SK-N-SH treated with all-trans-retinoic acid at 6 μM for 48 hours (cell line): ENCODE measurements around the gene PNO1.

ENCODE experiments used
- ATAC-seq: fragments of 200-7000 bp; cut with Tn5 transposase; 3 replicates; pipeline ENCODE4 v1.9.1; 2020; ENCODE audit warnings: mild to moderate bottlenecking, moderate library complexity
- ARNTL ChIP-seq: fragments of 450-650 bp; formaldehyde crosslinking; IDR thresholded peaks from 2 replicates; pipeline ENCODE4 v1.5.0; 2020; ENCODE audit warnings: low read depth, mild to moderate bottlenecking, moderate library complexity, borderline replicate concordance
- BACH2 ChIP-seq: fragments of 250-450 bp; sonication (Bioruptor Pico); IDR thresholded peaks from 2 replicates; pipeline ENCODE4 v1.9.0; 2021; ENCODE audit warnings: mild to moderate bottlenecking, borderline replicate concordance
- CREB5 ChIP-seq: fragments of 250-450 bp; sonication (Bioruptor Pico); IDR thresholded peaks from 2 replicates; pipeline ENCODE4 v1.5.1; 2020; ENCODE audit warnings: low read depth, mild to moderate bottlenecking, moderate library complexity
- CSDC2 ChIP-seq: fragments of 250-450 bp; sonication (Bioruptor Pico); IDR thresholded peaks from 2 replicates; pipeline ENCODE4 v1.5.0; 2020; ENCODE audit warnings: mild to moderate bottlenecking, moderate library complexity
- CSRNP3 ChIP-seq: fragments of 250-450 bp; sonication (Bioruptor Pico); IDR thresholded peaks from 2 replicates; pipeline ENCODE4 v1.5.1; 2021; ENCODE audit warnings: mild to moderate bottlenecking, moderate library complexity
- ESRRG ChIP-seq: fragments of 250-450 bp; sonication (Bioruptor Pico); IDR thresholded peaks from 2 replicates; pipeline ENCODE4 v1.6.1; 2021; ENCODE audit warnings: mild to moderate bottlenecking
- GLIS3 ChIP-seq: fragments of 250-450 bp; sonication (Bioruptor Pico); IDR thresholded peaks from 2 replicates; pipeline ENCODE4 v1.5.0; 2020; ENCODE audit warnings: mild to moderate bottlenecking, moderate library complexity
- ISL1 ChIP-seq: fragments of 250-450 bp; sonication (Bioruptor Pico); IDR thresholded peaks from 2 replicates; pipeline ENCODE4 v2.1.2; 2022; ENCODE audit warnings: mild to moderate bottlenecking, moderate library complexity
- PATZ1 ChIP-seq: fragments of 250-450 bp; sonication (Bioruptor Pico); IDR thresholded peaks from 2 replicates; pipeline ENCODE4 v1.8.0; 2020; ENCODE audit warnings: mild to moderate bottlenecking, moderate library complexity, borderline replicate concordance
- PPARA ChIP-seq: fragments of 250-450 bp; sonication (Bioruptor Pico); IDR thresholded peaks from 2 replicates; pipeline ENCODE4 v1.5.0; 2020; ENCODE audit warnings: mild to moderate bottlenecking, borderline replicate concordance
- RARB ChIP-seq: fragments of 250-450 bp; sonication (Bioruptor Pico); IDR thresholded peaks from 2 replicates; pipeline ENCODE4 v1.8.0; 2021; ENCODE audit warnings: mild to moderate bottlenecking, moderate library complexity
- SNAI2 ChIP-seq: fragments of 250-450 bp; sonication (Bioruptor Pico); IDR thresholded peaks from 2 replicates; pipeline ENCODE4 v1.5.0; 2020; ENCODE audit warnings: mild to moderate bottlenecking, moderate library complexity
- TOX ChIP-seq: fragments of 250-450 bp; sonication (Bioruptor Pico); IDR thresholded peaks from 2 replicates; pipeline ENCODE4 v1.8.0; 2021; ENCODE audit warnings: mild to moderate bottlenecking, moderate library complexity, borderline replicate concordance
- ZC3H10 ChIP-seq: fragments of 250-450 bp; sonication (Bioruptor Pico); IDR thresholded peaks from 2 replicates; pipeline ENCODE4 v1.5.1; 2021; ENCODE audit warnings: mild to moderate bottlenecking, moderate library complexity
- ZFP3 ChIP-seq: fragments of 250-450 bp; sonication (Bioruptor Pico); IDR thresholded peaks from 2 replicates; pipeline ENCODE4 v1.5.0; 2020; ENCODE audit warnings: mild to moderate bottlenecking, moderate library complexity
- ZFP30 ChIP-seq: fragments of 450-650 bp; formaldehyde crosslinking; IDR thresholded peaks from 2 replicates; pipeline ENCODE4 v1.5.0; 2022; ENCODE audit warnings: mild to moderate bottlenecking, moderate library complexity
- ZNF565 ChIP-seq: fragments of 450-650 bp; formaldehyde crosslinking; conservative IDR thresholded peaks from 2 replicates; pipeline ENCODE4 v1.5.0; 2020; ENCODE audit warnings: low read depth, mild to moderate bottlenecking, moderate library complexity
- ZNF8 ChIP-seq: fragments of 450-650 bp; formaldehyde crosslinking; IDR thresholded peaks from 2 replicates; pipeline ENCODE4 v1.5.0; 2020; ENCODE audit warnings: mild to moderate bottlenecking, moderate library complexity
- TF ChIP-seq, protein P1 (sequence below): fragments of 250-450 bp; sonication (Bioruptor Pico); IDR thresholded peaks from 2 replicates; pipeline ENCODE4 v1.5.0; 2020; ENCODE audit warnings: mild to moderate bottlenecking, moderate library complexity
- TF ChIP-seq, protein P2 (sequence below): fragments of 250-450 bp; sonication (Bioruptor Pico); IDR thresholded peaks from 2 replicates; pipeline ENCODE4 v1.8.0; 2021; ENCODE audit warnings: low read depth, mild to moderate bottlenecking, moderate library complexity, borderline replicate concordance

PNO1 gene

DNA sequence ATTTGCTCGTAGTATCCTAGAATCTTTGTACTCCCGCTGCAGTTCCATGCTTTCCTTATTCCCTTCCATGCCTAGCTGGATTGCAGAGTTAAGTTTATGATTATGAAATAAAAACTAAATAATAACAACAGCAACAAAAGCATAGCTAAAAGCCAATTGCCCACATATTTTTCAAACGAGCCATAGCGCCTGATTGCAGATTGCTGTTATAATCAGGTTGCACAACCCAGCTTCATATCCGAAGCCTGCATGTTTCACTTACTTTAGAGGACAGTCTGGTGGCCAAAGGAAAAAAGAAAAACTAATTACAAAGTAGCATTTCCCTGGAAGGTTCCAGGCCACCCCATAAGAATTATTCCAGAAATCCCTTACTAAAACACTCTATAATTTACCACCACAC, 31.9 kb upstream of the PNO1 start:
- TF ChIP-seq ISL1 (CRISPR knock-in tag) (no peak), ZFP30 (no peak), SNAI2 (no peak), ZC3H10 (CRISPR knock-in tag) (no peak), ESRRG (CRISPR knock-in tag) (no peak), BACH2 (CRISPR knock-in tag) (no peak)
- TF ChIP-seq, protein P1, sequence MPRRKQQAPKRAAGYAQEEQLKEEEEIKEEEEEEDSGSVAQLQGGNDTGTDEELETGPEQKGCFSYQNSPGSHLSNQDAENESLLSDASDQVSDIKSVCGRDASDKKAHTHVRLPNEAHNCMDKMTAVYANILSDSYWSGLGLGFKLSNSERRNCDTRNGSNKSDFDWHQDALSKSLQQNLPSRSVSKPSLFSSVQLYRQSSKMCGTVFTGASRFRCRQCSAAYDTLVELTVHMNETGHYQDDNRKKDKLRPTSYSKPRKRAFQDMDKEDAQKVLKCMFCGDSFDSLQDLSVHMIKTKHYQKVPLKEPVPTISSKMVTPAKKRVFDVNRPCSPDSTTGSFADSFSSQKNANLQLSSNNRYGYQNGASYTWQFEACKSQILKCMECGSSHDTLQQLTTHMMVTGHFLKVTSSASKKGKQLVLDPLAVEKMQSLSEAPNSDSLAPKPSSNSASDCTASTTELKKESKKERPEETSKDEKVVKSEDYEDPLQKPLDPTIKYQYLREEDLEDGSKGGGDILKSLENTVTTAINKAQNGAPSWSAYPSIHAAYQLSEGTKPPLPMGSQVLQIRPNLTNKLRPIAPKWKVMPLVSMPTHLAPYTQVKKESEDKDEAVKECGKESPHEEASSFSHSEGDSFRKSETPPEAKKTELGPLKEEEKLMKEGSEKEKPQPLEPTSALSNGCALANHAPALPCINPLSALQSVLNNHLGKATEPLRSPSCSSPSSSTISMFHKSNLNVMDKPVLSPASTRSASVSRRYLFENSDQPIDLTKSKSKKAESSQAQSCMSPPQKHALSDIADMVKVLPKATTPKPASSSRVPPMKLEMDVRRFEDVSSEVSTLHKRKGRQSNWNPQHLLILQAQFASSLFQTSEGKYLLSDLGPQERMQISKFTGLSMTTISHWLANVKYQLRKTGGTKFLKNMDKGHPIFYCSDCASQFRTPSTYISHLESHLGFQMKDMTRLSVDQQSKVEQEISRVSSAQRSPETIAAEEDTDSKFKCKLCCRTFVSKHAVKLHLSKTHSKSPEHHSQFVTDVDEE (CRISPR knock-in tag) = no peak

GRCh38 chr2:68126561-68126960, 31.1 kb upstream of the PNO1 start:
- no peak for TF ChIP-seq RARB (CRISPR knock-in tag)
- TF ChIP-seq, all 23 proteins: peak for 0
- ATAC-seq = no peak

More for the DNA sequence above, 31.9 kb upstream of the PNO1 start:
- no peak for ATAC-seq

DNA sequence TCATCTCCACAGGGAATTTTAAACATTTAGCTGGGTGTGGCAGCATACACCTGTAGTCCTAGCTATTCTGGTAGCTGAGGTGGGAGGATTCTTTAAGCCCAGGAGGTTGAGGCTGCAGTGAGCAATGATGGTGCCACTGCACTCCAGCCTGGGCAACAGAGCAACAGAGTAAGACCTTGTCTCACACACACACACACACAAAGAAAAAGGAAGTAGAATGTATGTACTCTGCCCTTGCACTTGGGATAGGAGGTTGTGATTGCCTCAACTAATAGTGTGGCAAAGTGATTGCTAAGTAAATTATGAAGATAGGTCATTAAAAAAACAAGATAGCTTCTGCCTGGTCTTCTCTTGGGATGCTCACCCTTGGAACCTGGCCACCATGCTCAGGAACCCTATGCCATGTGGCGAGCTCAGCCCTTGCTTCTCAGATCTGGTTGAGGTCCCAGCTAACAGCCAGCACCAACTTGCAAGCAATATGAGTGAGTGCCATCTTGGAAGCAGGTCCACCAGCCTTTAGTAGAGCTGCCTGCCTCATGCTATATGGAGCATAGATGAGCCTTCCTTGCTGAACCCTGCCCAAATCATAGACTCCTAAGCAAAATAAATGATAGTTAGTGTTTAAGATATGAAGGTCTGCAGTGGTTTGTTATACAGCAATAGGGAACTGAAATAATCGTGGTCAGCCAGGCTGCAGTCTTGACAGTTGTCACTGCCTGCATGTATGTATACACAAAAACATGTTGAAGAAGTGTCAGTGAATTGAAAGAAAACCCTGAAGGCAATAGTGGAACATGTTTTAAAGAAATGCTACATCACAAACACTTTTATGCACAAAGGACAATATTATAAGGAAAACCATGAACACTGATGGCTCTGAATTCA, 30.1 kb upstream of the PNO1 start:
- ATAC-seq = no peak
- TF ChIP-seq SNAI2 (no peak), CREB5 (CRISPR knock-in tag) (no peak), ZNF8 (no peak), ZFP3 (CRISPR knock-in tag) (no peak), TOX (CRISPR knock-in tag) (no peak), ISL1 (CRISPR knock-in tag) (no peak), PPARA (CRISPR knock-in tag) (no peak), ZFP30 (no peak), CSRNP3 (CRISPR knock-in tag) (no peak), PATZ1 (CRISPR knock-in tag) (no peak), ZNF565 (CRISPR knock-in tag) (no peak), ZC3H10 (CRISPR knock-in tag) (no peak), BACH2 (CRISPR knock-in tag) (no peak), RARB (CRISPR knock-in tag) (no peak), CSDC2 (CRISPR knock-in tag) (no peak), GLIS3 (CRISPR knock-in tag) (no peak), ESRRG (CRISPR knock-in tag) (no peak), ARNTL (CRISPR knock-in tag) (no peak)
- TF ChIP-seq, protein P2, sequence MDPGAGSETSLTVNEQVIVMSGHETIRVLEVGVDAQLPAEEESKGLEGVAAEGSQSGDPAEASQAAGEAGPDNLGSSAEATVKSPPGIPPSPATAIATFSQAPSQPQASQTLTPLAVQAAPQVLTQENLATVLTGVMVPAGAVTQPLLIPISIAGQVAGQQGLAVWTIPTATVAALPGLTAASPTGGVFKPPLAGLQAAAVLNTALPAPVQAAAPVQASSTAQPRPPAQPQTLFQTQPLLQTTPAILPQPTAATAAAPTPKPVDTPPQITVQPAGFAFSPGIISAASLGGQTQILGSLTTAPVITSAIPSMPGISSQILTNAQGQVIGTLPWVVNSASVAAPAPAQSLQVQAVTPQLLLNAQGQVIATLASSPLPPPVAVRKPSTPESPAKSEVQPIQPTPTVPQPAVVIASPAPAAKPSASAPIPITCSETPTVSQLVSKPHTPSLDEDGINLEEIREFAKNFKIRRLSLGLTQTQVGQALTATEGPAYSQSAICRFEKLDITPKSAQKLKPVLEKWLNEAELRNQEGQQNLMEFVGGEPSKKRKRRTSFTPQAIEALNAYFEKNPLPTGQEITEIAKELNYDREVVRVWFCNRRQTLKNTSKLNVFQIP (CRISPR knock-in tag) = no peak
